MM.1S (cell line): ENCODE measurements around the gene SCGB3A2.

ENCODE experiments used
- EZH2phosphoT487 ChIP-seq: fragments of 300-600 bp; sonication (generic); IDR thresholded peaks from 2 replicates; pipeline ENCODE4 v1.6.1; 2018; ENCODE audit warnings: antibody characterized with exemption, low read length
- TF ChIP-seq, protein P1 (sequence below): fragments of 300-600 bp; sonication (generic); IDR thresholded peaks from 2 replicates; pipeline ENCODE4 v1.5.1; 2016; ENCODE audit warnings: antibody characterized with exemption, low read length, mixed read lengths

DNA sequence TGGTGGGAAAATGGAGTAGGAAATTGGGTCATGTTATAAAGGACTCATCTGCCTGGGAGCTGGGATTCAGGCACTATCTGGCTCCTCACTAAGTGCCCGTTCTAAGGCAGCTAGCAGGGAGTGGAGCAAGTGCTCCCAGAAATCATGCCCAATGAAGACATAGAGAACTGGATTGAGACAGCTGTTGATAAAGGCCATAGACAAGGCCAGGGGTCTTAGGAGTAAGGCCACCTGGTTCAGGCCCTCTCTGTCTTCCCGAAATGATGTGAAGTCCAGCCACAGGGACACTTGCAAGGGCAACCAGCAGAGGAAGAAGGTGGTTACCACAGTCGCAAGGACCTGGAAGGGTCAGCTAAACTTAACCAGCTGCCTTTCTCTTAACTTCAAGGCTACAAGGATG lies 26.9 kb upstream of the SCGB3A2 start:
- TF ChIP-seq, protein P1, sequence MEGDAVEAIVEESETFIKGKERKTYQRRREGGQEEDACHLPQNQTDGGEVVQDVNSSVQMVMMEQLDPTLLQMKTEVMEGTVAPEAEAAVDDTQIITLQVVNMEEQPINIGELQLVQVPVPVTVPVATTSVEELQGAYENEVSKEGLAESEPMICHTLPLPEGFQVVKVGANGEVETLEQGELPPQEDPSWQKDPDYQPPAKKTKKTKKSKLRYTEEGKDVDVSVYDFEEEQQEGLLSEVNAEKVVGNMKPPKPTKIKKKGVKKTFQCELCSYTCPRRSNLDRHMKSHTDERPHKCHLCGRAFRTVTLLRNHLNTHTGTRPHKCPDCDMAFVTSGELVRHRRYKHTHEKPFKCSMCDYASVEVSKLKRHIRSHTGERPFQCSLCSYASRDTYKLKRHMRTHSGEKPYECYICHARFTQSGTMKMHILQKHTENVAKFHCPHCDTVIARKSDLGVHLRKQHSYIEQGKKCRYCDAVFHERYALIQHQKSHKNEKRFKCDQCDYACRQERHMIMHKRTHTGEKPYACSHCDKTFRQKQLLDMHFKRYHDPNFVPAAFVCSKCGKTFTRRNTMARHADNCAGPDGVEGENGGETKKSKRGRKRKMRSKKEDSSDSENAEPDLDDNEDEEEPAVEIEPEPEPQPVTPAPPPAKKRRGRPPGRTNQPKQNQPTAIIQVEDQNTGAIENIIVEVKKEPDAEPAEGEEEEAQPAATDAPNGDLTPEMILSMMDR = no peak
- no peak for TF ChIP-seq EZH2phosphoT487
